Stimulated activated effector memory CD8-positive, alpha-beta T cell treated with anti-CD3 and anti-CD28 coated beads, Interleukin-12 subunit alpha, Interleukin-12 subunit beta, amount 100 ng/mL, for 72 hours (primary cell): Measurements from ENCODE around the gene HPCAL1.

Experiments
- ATAC-seq: fragments of 150-1000 bp; cut with Tn5 transposase; 2 replicates; pipeline ENCODE4 v1.10.0; 2021
- DNase-seq, 2 donors: peaks; one replicate each; pipeline ENCODE4 v3.0.0; 2021 to 2022; ENCODE audit warnings: low spot score in 2 of 2
- H3K27ac Mint-ChIP-seq: one replicate; pipeline ENCODE4 v1.8.0; 2022; ENCODE audit warnings: mild to moderate bottlenecking, mixed read lengths
- H3K36me3 Mint-ChIP-seq: one replicate; pipeline ENCODE4 v1.8.0; 2022; ENCODE audit warnings: mild to moderate bottlenecking, mixed read lengths
- H3K4me1 Mint-ChIP-seq: one replicate; pipeline ENCODE4 v1.8.0; 2022; ENCODE audit warnings: mixed read lengths
- H3K4me3 Mint-ChIP-seq: one replicate; pipeline ENCODE4 v1.8.0; 2022; ENCODE audit warnings: mild to moderate bottlenecking, mixed read lengths
- H3K9me3 Mint-ChIP-seq: one replicate; pipeline ENCODE4 v1.8.0; 2022; ENCODE audit warnings: mixed read lengths

Gene HPCAL1

DNA sequence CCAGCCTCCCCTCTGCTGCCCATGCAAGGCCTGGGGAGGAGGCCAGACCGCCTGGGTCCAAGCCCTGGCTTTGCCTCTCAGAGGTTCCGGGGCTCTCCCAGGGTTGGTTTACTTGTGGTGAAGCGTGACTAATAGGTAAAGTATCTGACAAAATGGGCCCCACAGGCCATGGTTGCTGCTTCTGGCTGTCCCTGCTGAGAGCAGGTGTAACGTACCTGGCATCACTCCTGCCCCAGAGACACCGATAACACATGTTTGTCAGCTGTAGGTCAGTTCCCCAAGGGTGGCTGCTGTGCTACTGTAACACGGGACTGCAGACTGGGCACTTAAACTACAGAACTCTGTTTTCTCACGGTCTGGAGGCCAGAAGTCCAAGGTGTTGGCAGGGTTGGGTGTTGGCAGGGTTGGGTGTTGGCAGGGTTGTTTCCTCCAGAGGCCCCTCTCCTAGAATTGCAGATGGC is 111.3 kb downstream of the HPCAL1 start:
- DNase-seq (no peak), ATAC-seq (peak; percentile 40)
- Mint-ChIP-seq H3K27ac (no peak overlapping the region), H3K4me3 (no peak overlapping the region), H3K4me1 (peaks cover 19% of the 10 kb centered on the region), H3K9me3 (no peaks in the 10 kb centered on the region), H3K36me3 (peaks cover 70% of the 10 kb centered on the region)

DNA sequence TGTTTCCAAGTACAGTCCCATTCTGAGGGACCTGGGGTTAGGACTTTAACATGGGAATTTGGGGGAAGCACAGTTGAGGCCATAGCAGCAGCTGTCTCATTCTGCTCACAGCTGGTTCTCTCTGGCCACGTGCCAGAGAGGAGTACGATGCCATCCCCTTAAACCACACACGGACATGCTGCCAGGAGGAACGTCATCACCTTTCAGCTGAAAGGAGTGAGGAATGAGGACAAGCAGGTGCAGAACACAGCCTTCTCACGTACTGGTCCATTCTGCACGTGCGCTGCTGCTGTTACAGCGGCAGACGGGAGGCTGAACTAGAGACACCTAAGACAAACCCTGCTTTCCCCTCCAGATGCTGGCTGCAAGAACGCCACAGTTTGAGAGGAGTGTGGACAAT is 111.9 kb downstream of the HPCAL1 start:
- no peak overlapping the region for H3K4me3 Mint-ChIP-seq
- H3K27ac Mint-ChIP-seq: no peak overlapping the region
- H3K4me1 Mint-ChIP-seq: peaks cover 16% of the 10 kb centered on the region
- peaks cover 70% of the 10 kb centered on the region for H3K36me3 Mint-ChIP-seq
- DNase-seq: no peak
- no peaks in the 10 kb centered on the region for H3K9me3 Mint-ChIP-seq
- ATAC-seq: no peak

DNA sequence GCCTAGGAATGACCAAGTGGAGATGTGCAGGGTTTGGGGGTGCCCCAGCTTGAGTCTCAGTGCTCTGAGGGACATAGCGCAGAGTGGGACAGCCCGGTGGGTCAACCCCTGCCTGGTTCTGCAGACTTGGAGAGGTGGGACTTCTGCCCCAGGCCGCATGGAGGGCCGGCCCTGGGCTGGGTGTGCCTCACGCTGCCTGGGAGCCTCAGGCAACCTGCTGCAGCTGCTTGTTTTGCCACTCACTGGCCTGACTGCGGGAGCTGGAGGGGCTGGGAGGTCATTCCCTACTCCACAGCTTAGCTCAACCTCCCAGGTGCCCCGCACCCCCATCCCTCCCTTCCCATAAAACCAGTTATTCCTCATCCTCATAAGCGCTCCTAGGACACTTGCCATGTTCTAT is 112.3 kb downstream of the HPCAL1 start:
- H3K4me1 Mint-ChIP-seq: peaks cover 16% of the 10 kb centered on the region
- H3K27ac Mint-ChIP-seq: peak overlapping the region; percentile 52
- H3K4me3 Mint-ChIP-seq: no peak overlapping the region
- peaks cover 70% of the 10 kb centered on the region for H3K36me3 Mint-ChIP-seq
- ATAC-seq (no peak), DNase-seq (no peak)
- no peaks in the 10 kb centered on the region for H3K9me3 Mint-ChIP-seq

DNA sequence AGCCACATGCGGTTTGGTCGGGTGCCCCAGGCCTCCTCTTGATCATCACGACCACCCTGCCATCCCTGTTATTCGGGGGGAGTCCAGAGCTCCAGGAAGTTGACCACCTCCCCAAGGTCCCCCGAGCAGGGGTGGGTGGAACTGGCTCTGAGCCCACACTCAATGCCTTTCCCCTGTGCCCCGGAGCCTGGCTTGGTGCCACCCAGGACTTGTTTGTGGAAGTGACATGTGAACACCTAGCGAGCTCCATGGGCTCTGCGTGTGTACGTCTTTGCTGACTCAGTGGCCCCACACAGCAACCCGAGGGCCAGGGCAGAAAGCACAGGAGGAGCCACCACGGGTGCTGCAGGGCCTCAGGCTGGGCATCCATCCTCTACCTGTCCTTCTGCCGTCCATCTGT is 112.9 kb downstream of the HPCAL1 start:
- H3K4me3 Mint-ChIP-seq: no peak overlapping the region

DNA sequence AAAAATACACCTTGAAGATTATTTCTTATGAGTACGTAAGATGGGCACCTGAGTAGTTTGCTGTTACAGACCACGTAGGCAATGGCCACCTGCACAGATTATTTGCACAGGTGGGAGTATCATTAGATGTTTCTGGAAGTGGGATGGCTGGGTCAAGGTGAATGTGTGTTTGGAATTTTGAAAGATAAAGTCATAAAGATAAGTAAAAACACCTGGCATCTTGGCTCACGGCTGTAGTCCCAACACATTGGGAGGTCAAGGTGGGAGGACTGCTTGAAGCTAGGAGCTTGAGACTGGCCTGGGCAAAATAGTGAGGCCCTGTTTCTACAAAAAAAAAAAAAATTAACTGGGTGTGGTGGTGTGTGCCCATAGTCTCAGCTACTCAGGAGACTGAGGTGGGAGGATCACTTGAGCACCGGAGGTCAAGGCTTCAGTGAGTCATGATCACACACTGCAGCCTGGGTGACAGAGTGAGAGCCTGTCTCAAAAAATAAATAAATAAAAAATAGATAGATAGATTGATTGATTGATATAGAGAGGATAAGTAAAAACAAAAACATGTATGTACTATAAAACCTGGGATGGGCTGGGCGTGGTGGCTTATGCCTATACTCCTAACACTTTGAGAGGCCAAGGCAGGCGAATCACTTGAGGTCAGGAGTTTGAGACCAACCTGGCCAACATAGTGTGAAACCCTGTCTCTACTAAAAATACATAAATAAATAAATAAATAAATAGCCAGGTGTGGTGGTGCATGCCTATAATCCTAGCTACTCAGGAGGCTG is 115.0 kb downstream of the HPCAL1 start:
- Mint-ChIP-seq H3K9me3 (no peaks in the 10 kb centered on the region), H3K27ac (peak overlapping the region; percentile 43)

More for the DNA sequence above, 112.9 kb downstream of the HPCAL1 start:
- Mint-ChIP-seq H3K4me1 (peaks cover 16% of the 10 kb centered on the region), H3K36me3 (peaks cover 70% of the 10 kb centered on the region), H3K27ac (peak overlapping the region; percentile 52), H3K9me3 (no peaks in the 10 kb centered on the region)
- ATAC-seq (no peak), DNase-seq (no peak)

DNA sequence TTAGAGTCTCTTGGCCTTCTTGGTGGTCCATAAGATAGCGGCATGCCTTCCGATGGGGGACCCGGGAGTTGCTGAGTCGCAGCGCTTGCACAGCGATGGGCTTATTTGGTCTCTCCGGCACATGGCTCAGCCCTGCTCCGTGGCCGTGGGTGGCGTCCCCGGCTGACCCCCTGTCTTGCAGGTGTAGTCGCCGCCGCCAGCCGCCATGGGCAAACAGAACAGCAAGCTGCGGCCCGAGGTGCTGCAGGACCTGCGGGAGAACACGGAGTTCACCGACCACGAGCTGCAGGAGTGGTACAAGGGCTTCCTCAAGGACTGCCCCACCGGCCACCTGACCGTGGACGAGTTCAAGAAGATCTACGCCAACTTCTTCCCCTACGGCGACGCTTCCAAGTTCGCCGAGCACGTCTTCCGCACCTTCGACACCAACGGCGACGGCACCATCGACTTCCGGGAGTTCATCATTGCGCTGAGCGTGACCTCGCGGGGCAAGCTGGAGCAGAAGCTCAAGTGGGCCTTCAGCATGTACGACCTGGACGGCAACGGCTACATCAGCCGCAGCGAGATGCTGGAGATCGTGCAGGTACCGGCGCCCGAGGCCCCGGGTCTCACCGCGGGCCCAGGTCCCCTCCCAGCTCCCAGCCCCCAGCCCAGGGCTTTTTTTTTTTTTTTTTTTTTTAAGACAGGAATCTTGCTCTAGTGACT is 117.0 kb downstream of the HPCAL1 start:
- Mint-ChIP-seq H3K9me3 (no peaks in the 10 kb centered on the region), H3K4me3 (no peak overlapping the region), H3K36me3 (peaks cover 84% of the 10 kb centered on the region), H3K27ac (no peak overlapping the region), H3K4me1 (peaks cover 9% of the 10 kb centered on the region)
- ATAC-seq: no peak
- DNase-seq: no peak

More for the DNA sequence above, 115.0 kb downstream of the HPCAL1 start:
- ATAC-seq: no peak
- Mint-ChIP-seq H3K4me1 (peaks cover 9% of the 10 kb centered on the region), H3K36me3 (peaks cover 73% of the 10 kb centered on the region), H3K4me3 (no peak overlapping the region)
- no peak for DNase-seq

DNA sequence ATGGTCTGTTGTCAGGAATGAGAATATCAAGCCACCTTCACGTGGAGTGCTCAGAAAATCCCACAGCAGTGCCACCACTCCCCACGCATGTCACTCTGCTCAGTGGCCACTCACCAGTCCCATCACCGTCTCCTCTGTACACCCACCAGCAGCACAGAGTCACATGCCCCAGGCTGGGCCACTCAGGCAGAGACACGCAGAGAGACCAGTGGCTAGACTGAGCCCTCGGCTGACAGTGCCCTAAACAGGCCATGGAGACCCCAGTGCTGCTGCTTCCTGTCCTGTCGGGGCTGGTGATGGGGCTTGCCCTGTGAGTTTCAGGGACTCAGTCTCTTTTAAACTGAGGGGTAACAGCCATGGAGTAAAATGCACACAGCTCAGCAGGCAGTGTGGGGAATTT is 119.5 kb downstream of the HPCAL1 start:
- Mint-ChIP-seq H3K4me1 (no peaks in the 10 kb centered on the region), H3K27ac (no peak overlapping the region), H3K9me3 (no peaks in the 10 kb centered on the region), H3K36me3 (peaks cover 86% of the 10 kb centered on the region), H3K4me3 (no peak overlapping the region)
- no peak for ATAC-seq
- no peak for DNase-seq

DNA sequence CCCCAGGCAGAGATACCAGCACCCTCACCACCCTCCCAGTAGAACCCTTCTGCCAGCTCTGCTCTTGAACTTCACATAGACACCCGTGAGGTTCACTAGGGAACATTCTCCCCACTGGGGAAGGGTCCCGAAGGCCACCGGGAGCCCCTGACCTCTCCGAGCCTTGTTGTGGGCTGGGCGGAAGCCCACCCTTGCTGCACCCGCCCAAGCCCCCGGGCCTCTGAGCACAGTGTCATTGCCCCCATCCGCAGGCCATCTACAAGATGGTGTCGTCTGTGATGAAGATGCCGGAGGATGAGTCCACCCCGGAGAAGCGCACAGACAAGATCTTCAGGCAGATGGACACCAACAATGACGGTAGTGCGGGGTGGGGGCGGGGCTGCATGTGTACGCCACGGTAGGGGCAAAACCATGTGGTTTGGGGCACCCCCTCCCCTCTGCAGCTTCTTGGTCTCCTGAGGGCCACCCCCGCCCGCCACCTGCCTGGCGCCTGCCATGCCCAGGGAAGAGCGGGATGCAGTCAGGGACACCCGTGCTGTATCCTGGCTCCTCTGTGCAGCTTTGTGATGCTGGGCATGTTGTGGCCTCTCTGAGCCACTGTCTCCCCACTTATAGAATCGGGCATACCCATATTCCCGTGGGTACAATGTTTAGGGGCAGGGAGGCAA is 120.2 kb downstream of the HPCAL1 start:
- DNase-seq: no peak
- no peak overlapping the region for H3K4me3 Mint-ChIP-seq
- no peaks in the 10 kb centered on the region for H3K4me1 Mint-ChIP-seq
- H3K36me3 Mint-ChIP-seq: peaks cover 87% of the 10 kb centered on the region
- no peak overlapping the region for H3K27ac Mint-ChIP-seq
- ATAC-seq: no peak
- no peaks in the 10 kb centered on the region for H3K9me3 Mint-ChIP-seq

DNA sequence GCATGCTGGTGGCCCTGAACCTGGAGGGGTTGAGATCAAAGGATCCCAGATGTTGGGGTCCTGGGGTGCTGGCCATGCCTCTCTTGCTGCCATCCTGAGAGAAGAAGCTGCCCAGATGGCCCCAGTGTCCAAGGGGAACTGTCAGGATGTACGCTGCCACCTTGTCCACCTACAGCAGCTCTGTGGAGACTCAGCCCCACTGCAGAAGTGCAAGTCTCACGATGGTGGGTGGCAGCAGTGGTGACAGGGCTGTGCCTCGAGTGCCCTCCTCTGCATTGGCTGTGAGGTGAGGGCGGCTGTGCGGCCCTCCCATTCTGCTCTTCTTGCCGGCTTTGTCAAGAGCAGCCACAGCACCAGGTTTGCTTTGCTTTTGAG is 120.7 kb downstream of the HPCAL1 start:
- H3K36me3 Mint-ChIP-seq: peaks cover 86% of the 10 kb centered on the region
- DNase-seq (no peak), ATAC-seq (no peak)
- H3K4me1 Mint-ChIP-seq: no peaks in the 10 kb centered on the region
- no peaks in the 10 kb centered on the region for H3K9me3 Mint-ChIP-seq
- H3K27ac Mint-ChIP-seq: no peak overlapping the region
- H3K4me3 Mint-ChIP-seq: no peak overlapping the region

DNA sequence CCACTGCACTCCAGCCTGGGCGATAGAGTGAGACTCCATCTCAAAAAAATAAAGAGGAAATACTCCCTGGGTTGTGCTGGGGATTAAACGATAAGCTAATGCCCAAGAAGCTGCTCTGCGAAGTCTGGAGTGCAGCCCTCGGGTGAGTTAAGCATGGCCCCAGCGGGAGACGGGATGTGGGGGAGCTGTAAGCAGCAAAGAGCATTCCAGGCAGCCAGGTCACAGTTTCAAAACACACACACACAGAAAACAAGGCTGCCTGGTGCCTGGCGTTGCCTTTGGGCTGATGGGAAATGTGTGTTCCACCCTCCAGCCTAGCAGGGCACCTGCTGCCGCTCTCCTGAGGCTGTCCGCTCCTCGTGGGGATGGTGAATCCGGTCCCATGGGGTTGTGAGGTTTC is 121.3 kb downstream of the HPCAL1 start:
- Mint-ChIP-seq H3K36me3 (peaks cover 86% of the 10 kb centered on the region), H3K27ac (no peak overlapping the region), H3K4me1 (no peaks in the 10 kb centered on the region), H3K9me3 (no peaks in the 10 kb centered on the region), H3K4me3 (no peak overlapping the region)
- DNase-seq: no peak
- no peak for ATAC-seq

DNA sequence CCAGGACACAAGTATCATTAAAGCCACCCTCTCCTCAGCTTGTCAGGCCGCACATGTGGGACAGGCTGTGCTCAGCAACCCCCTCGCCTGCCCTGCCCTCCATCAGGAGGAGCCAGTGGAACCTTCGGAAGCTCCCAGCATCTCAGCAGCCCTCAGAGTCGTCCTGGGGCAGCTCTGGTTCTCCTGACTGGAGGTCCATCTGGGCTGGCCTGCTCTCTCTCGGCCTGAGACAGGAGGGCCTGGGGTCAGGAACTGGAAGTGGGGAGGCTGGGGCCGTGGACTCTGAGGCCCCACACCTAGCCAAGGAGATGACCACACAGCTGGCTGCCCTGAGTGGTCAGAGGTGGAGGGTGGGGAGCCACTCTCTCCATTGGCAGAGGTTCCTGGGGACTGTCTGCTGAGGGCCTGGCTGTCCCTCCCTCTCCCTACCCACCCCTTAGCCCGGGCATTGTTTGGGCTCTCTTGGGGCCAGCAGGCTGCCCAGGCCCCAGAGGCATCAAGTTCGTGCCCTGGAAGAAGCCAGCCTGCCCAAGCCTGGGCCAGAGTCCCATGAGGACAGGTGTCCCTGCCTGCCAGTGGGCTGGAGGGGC is 122.3 kb downstream of the HPCAL1 start:
- Mint-ChIP-seq H3K36me3 (peaks cover 83% of the 10 kb centered on the region), H3K4me3 (no peak overlapping the region), H3K27ac (no peak overlapping the region), H3K9me3 (no peaks in the 10 kb centered on the region), H3K4me1 (no peaks in the 10 kb centered on the region)
- no peak for DNase-seq
- ATAC-seq: no peak

DNA sequence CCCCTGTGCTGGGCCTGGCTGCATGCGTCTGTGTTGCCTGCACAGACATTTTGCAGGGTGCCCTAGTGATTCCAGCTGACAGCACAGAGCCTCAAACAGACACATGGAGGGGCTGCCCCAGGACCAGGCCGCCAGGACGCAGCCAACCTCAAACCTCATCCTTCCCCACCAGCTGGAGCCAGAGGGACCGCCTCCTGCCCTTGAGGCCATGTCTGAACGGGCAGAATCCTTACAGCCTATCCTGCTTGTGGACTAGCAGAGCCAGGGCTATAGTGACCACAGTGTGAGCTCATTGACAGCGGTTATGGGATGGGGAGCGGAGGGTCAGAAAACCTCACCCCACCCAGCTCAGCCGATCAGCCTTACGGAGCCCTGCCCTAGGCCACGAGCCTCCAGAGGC is 123.0 kb downstream of the HPCAL1 start:
- Mint-ChIP-seq H3K9me3 (no peaks in the 10 kb centered on the region), H3K4me3 (no peak overlapping the region), H3K27ac (no peak overlapping the region), H3K4me1 (no peaks in the 10 kb centered on the region), H3K36me3 (peaks cover 77% of the 10 kb centered on the region)
- ATAC-seq (no peak), DNase-seq (no peak)

DNA sequence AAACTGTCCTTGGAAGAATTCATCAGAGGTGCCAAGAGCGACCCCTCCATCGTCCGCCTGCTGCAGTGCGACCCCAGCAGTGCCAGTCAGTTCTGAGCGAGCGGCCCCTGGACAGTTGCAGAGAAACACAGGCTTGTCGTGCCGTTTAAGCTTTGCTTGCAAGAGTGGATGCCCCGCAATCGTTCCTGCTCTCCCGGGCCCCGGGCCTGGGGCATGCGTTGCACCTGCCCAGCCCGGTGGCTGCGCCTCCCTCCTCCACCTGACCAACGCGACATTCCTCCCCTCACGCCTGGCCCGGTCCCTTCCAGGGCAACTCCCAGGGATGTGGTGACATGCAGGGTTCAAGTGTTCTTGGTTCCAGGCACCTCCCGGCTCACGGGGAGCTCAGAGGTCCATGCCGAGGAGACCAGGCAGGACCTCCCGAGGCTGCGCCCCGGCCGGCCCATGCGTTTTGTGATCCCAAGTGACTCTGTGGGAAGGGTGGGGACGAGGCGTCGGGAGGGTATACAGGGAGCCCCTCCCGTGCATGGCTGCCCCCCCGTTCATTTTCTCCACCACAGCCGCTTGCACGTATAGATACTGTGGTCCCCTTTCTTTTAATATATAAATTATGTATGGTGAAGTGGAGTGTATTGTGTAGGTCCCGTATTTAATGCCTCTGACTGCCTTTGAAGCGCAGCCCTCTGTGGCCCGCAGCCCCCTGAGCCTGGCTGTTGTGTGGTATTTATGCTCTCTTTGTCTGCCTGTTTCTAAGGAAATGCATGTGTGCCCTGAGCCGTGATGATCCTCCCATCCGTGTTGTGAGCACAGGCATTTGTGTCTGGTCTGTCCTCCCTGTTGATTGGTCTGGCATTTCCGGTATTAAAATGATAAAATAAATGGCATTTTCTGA is 124.3 kb downstream of the HPCAL1 start:
- Mint-ChIP-seq H3K9me3 (no peaks in the 10 kb centered on the region), H3K4me1 (peaks cover 3% of the 10 kb centered on the region), H3K27ac (no peak overlapping the region), H3K36me3 (peaks cover 68% of the 10 kb centered on the region), H3K4me3 (no peak overlapping the region)
- DNase-seq: no peak
- ATAC-seq: no peak

DNA sequence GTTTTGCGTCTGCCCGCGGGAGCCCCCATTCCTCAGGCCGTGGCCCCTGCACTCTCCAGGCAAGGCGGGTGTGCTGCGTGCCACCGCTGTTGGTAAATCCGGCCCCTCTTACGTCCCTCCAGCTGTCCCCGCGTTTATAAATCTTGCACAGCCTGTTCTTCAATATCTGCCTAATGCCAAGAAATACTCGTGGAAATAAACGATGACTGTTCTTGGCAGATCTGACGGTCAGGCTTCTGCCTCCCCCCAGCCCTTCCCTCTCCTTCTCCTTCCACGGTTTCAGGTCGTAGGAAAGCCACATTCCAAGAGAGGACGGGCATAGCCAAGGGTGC is 124.9 kb downstream of the HPCAL1 start:
- Mint-ChIP-seq H3K27ac (no peak overlapping the region), H3K4me1 (peaks cover 9% of the 10 kb centered on the region), H3K36me3 (peaks cover 68% of the 10 kb centered on the region), H3K9me3 (no peaks in the 10 kb centered on the region), H3K4me3 (no peak overlapping the region)
- no peak for ATAC-seq
- DNase-seq: no peak

DNA sequence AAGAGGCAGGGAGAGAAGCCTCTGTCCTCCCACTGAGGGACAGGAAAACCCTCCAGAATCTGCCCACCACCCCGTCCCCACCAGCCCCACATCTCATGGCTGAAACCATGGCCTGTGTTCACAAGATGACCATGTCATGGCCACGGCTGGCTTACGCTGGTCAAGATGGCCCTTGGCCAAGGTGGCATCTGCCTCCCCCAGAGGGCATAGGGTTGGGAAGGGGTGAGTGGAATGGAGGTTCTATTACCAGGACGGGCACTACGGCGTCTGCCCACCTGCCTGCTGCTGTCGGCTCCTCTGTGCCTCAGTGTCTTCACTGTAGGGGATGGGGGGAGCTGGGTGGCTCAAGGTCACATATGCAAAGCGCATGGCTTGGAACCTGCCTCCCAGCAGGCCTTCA is 125.7 kb downstream of the HPCAL1 start:
- no peak overlapping the region for H3K4me3 Mint-ChIP-seq
- no peaks in the 10 kb centered on the region for H3K9me3 Mint-ChIP-seq
- ATAC-seq (no peak), DNase-seq (no peak)
- H3K36me3 Mint-ChIP-seq: peaks cover 72% of the 10 kb centered on the region
- H3K4me1 Mint-ChIP-seq: peaks cover 17% of the 10 kb centered on the region
- peak overlapping the region; percentile 83 for H3K27ac Mint-ChIP-seq
